Transverse colon (tissue), 4 donors: Measurements from ENCODE around the gene DIP2A.

Experiments
- CTCF ChIP-seq, 5 experiments: fragments of 200-600 bp in 3 of 5; fragments of 450-650 bp in 2 of 5; sonication (generic) in 3 of 5; IDR thresholded peaks; 1 replicate in 2 of 5; 2 replicates in 3 of 5; pipeline ENCODE4 v1.5.1; 2016 to 2017; ENCODE audit warnings: antibody characterized with exemption in 5 of 5, inconsistent platforms in 3 of 5, mild to moderate bottlenecking in 2 of 5, moderate library complexity in 1 of 5
- EP300 ChIP-seq: sonication (generic); formaldehyde crosslinking; IDR thresholded peaks from one replicate; pipeline ENCODE4 v1.6.1; 2017; ENCODE audit warnings: antibody characterized with exemption, low read depth
- POLR2A ChIP-seq: fragments of 450-650 bp; IDR thresholded peaks from one replicate; pipeline ENCODE4 v1.6.1; 2016; ENCODE audit warnings: antibody characterized with exemption, mild to moderate bottlenecking, moderate library complexity
- POLR2AphosphoS5 ChIP-seq, 3 donors: sonication (generic); formaldehyde crosslinking; IDR thresholded peaks; one replicate each; pipeline ENCODE4 v1.6.1; 2016; ENCODE audit warnings: antibody characterized with exemption in 3 of 3

DNA sequence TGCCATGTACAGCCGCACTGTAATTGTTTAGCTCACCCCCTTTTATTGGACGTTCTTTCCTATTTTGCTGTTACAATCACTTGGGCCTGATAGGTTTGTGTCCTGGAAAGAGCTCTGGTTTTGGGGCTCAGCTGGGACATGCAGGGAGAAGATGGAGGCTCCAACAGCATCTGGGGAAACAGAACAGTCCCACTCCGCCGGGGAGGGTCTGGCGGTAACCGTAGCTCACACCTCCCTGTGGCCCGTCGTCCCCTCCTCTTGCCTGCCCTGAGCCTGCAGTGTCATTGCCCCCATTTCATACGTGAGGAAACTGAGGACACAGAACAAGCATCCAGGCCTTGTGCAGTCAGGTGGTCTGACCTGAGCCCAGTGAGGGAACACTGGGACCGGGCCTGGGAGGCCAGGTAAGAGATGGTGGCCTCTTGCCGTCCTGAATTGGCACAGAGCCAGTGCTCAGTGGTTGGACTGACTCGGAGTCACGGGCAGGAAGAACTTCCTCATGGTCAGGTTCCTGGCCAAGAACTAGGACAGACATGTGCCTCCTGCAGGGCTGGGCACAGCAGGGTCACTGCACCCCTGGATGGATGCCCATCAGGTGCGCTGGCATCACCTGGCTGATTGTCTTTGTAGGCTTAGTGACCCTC is 104.4 kb downstream of the DIP2A start:
- TF ChIP-seq POLR2A, result no peak
- TF ChIP-seq CTCF (IDR thresholded peaks at IDR 0.05), result no peak
- TF ChIP-seq EP300, result no peak
- no peak for TF ChIP-seq POLR2AphosphoS5 (IDR thresholded peaks at IDR 0.05)
